ENCODE data around the gene LDB2. TPM values are rescaled to one million over a fixed set of nuclear protein-coding genes. Genes with fewer than 3 reads are reported as not detected.

The LDB2 gene
- total RNA-seq, 2 donors from 2014 or later = not detected

GRCh38 chr4:16852228-16852627 lies 46.2 kb downstream of the LDB2 start:
- ATAC-seq (replicated peaks in 1 of 2) (no peak), DNase-seq (no peak)
- Mint-ChIP-seq H3K4me1 (ENCODE audit: low read depth) (no peaks in the 10 kb centered on the region), H3K36me3 (ENCODE audit: insufficient read depth in 2 of 2) (no peaks in the 10 kb centered on the region), H3K27me3 (ENCODE audit: low read depth) (peaks cover 1% of the 10 kb centered on the region), H3K9me3 (no peaks in the 10 kb centered on the region), H3K4me3 (no peak overlapping the region), H3K27ac (no peak overlapping the region)

- no peak overlapping the region for H3K27ac Mint-ChIP-seq
- no peaks in the 10 kb centered on the region for H3K4me1 Mint-ChIP-seq (ENCODE audit: low read depth)
- ATAC-seq (replicated peaks in 1 of 2) = no peak
- no peaks in the 10 kb centered on the region for H3K9me3 Mint-ChIP-seq
- DNase-seq = no peak
- no peaks in the 10 kb centered on the region for H3K27me3 Mint-ChIP-seq (ENCODE audit: low read depth)
- H3K36me3 Mint-ChIP-seq (ENCODE audit: insufficient read depth in 2 of 2) = no peaks in the 10 kb centered on the region
- no peak overlapping the region for H3K4me3 Mint-ChIP-seq
Measured at GRCh38 chr4:16846540-16847117, 51.8 kb downstream of the LDB2 start.

- no peaks in the 10 kb centered on the region for H3K9me3 Mint-ChIP-seq
Measured at GRCh38 chr4:16844816-16845586, 53.4 kb downstream of the LDB2 start.

GRCh38 chr4:16843831-16844508 lies 54.5 kb downstream of the LDB2 start:
- Mint-ChIP-seq H3K27ac (no peak overlapping the region), H3K4me1 (ENCODE audit: low read depth) (no peaks in the 10 kb centered on the region), H3K9me3 (no peaks in the 10 kb centered on the region), H3K4me3 (no peak overlapping the region), H3K27me3 (ENCODE audit: low read depth) (no peaks in the 10 kb centered on the region), H3K36me3 (ENCODE audit: insufficient read depth in 2 of 2) (no peaks in the 10 kb centered on the region)
- DNase-seq (no peak), ATAC-seq (replicated peaks in 1 of 2) (no peak)

More at GRCh38 chr4:16844816-16845586, 53.4 kb downstream of the LDB2 start:
- Mint-ChIP-seq H3K27me3 (ENCODE audit: low read depth) (no peaks in the 10 kb centered on the region), H3K36me3 (ENCODE audit: insufficient read depth in 2 of 2) (no peaks in the 10 kb centered on the region), H3K4me3 (no peak overlapping the region), H3K4me1 (ENCODE audit: low read depth) (no peaks in the 10 kb centered on the region), H3K27ac (no peak overlapping the region)
- no peak for DNase-seq
- ATAC-seq (replicated peaks in 1 of 2) = no peak

GRCh38 chr4:16838226-16838875 lies 60.1 kb downstream of the LDB2 start:
- H3K27me3 Mint-ChIP-seq (ENCODE audit: low read depth) = peaks cover 8% of the 10 kb centered on the region
- H3K4me1 Mint-ChIP-seq (ENCODE audit: low read depth) = no peaks in the 10 kb centered on the region
- H3K36me3 Mint-ChIP-seq (ENCODE audit: insufficient read depth in 2 of 2) = no peaks in the 10 kb centered on the region
- H3K27ac Mint-ChIP-seq = no peak overlapping the region
- no peak overlapping the region for H3K4me3 Mint-ChIP-seq
- no peak for DNase-seq
- no peaks in the 10 kb centered on the region for H3K9me3 Mint-ChIP-seq
- ATAC-seq (replicated peaks in 1 of 2) = no peak

- Mint-ChIP-seq H3K27ac (no peak overlapping the region), H3K4me1 (ENCODE audit: low read depth) (no peaks in the 10 kb centered on the region), H3K4me3 (no peak overlapping the region), H3K27me3 (ENCODE audit: low read depth) (peaks cover 8% of the 10 kb centered on the region), H3K36me3 (ENCODE audit: insufficient read depth in 2 of 2) (no peaks in the 10 kb centered on the region), H3K9me3 (no peaks in the 10 kb centered on the region)
- no peak for DNase-seq
- no peak for ATAC-seq (replicated peaks in 1 of 2)
Measured at GRCh38 chr4:16837475-16837874, 61.0 kb downstream of the LDB2 start.

- DNase-seq (no peak), ATAC-seq (replicated peaks in 1 of 2) (no peak)
- Mint-ChIP-seq H3K27ac (no peak overlapping the region), H3K9me3 (no peaks in the 10 kb centered on the region), H3K27me3 (ENCODE audit: low read depth) (peaks cover 8% of the 10 kb centered on the region), H3K36me3 (ENCODE audit: insufficient read depth in 2 of 2) (no peaks in the 10 kb centered on the region), H3K4me3 (no peak overlapping the region), H3K4me1 (ENCODE audit: low read depth) (peaks cover 2% of the 10 kb centered on the region)
Measured at GRCh38 chr4:16836324-16836723, 62.1 kb downstream of the LDB2 start.

GRCh38 chr4:16835597-16836247 lies 62.7 kb downstream of the LDB2 start:
- H3K4me1 Mint-ChIP-seq (ENCODE audit: low read depth) = peaks cover 4% of the 10 kb centered on the region
- H3K36me3 Mint-ChIP-seq (ENCODE audit: insufficient read depth in 2 of 2) = no peaks in the 10 kb centered on the region
- no peak overlapping the region for H3K4me3 Mint-ChIP-seq
- peaks cover 8% of the 10 kb centered on the region for H3K27me3 Mint-ChIP-seq (ENCODE audit: low read depth)
- ATAC-seq (replicated peaks in 1 of 2) (no peak), DNase-seq (no peak)
- no peaks in the 10 kb centered on the region for H3K9me3 Mint-ChIP-seq
- no peak overlapping the region for H3K27ac Mint-ChIP-seq

GRCh38 chr4:16834814-16835213 lies 63.6 kb downstream of the LDB2 start:
- Mint-ChIP-seq H3K4me3 (no peak overlapping the region), H3K9me3 (no peaks in the 10 kb centered on the region), H3K36me3 (ENCODE audit: insufficient read depth in 2 of 2) (no peaks in the 10 kb centered on the region)

GRCh38 chr4:16833722-16834121 lies 64.7 kb downstream of the LDB2 start:
- Mint-ChIP-seq H3K4me1 (ENCODE audit: low read depth) (peaks cover 4% of the 10 kb centered on the region), H3K27ac (no peak overlapping the region), H3K27me3 (ENCODE audit: low read depth) (peaks cover 8% of the 10 kb centered on the region), H3K36me3 (ENCODE audit: insufficient read depth in 2 of 2) (no peaks in the 10 kb centered on the region), H3K4me3 (no peak overlapping the region), H3K9me3 (no peaks in the 10 kb centered on the region)
- ATAC-seq (replicated peaks in 1 of 2) = no peak
- DNase-seq = no peak

More at GRCh38 chr4:16834814-16835213, 63.6 kb downstream of the LDB2 start:
- no peak for ATAC-seq (replicated peaks in 1 of 2)
- DNase-seq = no peak
- peaks cover 8% of the 10 kb centered on the region for H3K27me3 Mint-ChIP-seq (ENCODE audit: low read depth)
- no peak overlapping the region for H3K27ac Mint-ChIP-seq
- H3K4me1 Mint-ChIP-seq (ENCODE audit: low read depth) = peaks cover 4% of the 10 kb centered on the region

- Mint-ChIP-seq H3K27me3 (ENCODE audit: low read depth) (peaks cover 18% of the 10 kb centered on the region), H3K4me1 (ENCODE audit: low read depth) (peaks cover 4% of the 10 kb centered on the region), H3K9me3 (no peaks in the 10 kb centered on the region), H3K4me3 (no peak overlapping the region), H3K36me3 (ENCODE audit: insufficient read depth in 2 of 2) (no peaks in the 10 kb centered on the region), H3K27ac (no peak overlapping the region)
- DNase-seq (no peak), ATAC-seq (replicated peaks in 1 of 2) (no peak)
Measured at GRCh38 chr4:16830081-16830480, 68.4 kb downstream of the LDB2 start.

GRCh38 chr4:16827794-16828724 lies 70.4 kb downstream of the LDB2 start:
- no peaks in the 10 kb centered on the region for H3K9me3 Mint-ChIP-seq
- peaks cover 10% of the 10 kb centered on the region for H3K27me3 Mint-ChIP-seq (ENCODE audit: low read depth)
- peaks cover 4% of the 10 kb centered on the region for H3K4me1 Mint-ChIP-seq (ENCODE audit: low read depth)
- ATAC-seq (replicated peaks in 1 of 2) (no peak), DNase-seq (no peak)
- H3K36me3 Mint-ChIP-seq (ENCODE audit: insufficient read depth in 2 of 2) = no peaks in the 10 kb centered on the region
- no peak overlapping the region for H3K4me3 Mint-ChIP-seq
- H3K27ac Mint-ChIP-seq = no peak overlapping the region
